SK-N-SH (cell line): ENCODE data around the gene DHRS4. TPM values are rescaled to one million over a fixed set of nuclear protein-coding genes. Genes with fewer than 3 reads are reported as not detected.
A peak's percentile ranks its signal among the peaks of the same experiment; 100 is the strongest.

Experiments used
- CTCF ChIA-PET: fragments of 300-600, 350-600 bp; formaldehyde crosslinking; extraction: SDS; loops from one replicate; lab custom pipeline; 2021; lab: Yijun Ruan, JAX
- POLR2A ChIA-PET: fragments of 350-600 bp; sonication (Branson Sonifier 250); formaldehyde crosslinking; extraction: SDS; loops from one replicate; lab custom pipeline; 2020; ENCODE audit warnings: antibody characterized with exemption, inconsistent platforms; lab: Yijun Ruan, JAX
- DNase-seq: peaks from one replicate; pipeline ENCODE4 v3.0.0; 2012
- H2AFZ ChIP-seq: fragments of 200-600 bp; sonication (generic); 2 replicates; pipeline ENCODE4 v1.8.1; 2016; ENCODE audit warnings: antibody characterized with exemption, mild to moderate bottlenecking, low read depth
- H3F3A ChIP-seq: fragments of 200-600 bp; sonication (generic); replicated peaks from 2 replicates; pipeline ENCODE3; 2016; ENCODE audit warnings: antibody characterized with exemption, mild to moderate bottlenecking; ENCODE audit not compliant: insufficient read depth
- H3K27ac ChIP-seq, 2 experiments: fragments of 200-500 bp in 1 of 2; fragments of 200-600 bp in 1 of 2; sonication (Bioruptor generic) in 1 of 2; sonication (generic), shearing (Covaris generic) in 1 of 2; 2 replicates each; pipeline versions ENCODE4 v1.5.1 to v1.6.1; 2014 to 2016; ENCODE audit warnings: low read depth in 2 of 2, inconsistent platforms in 1 of 2, low read length in 1 of 2, mild to moderate bottlenecking in 1 of 2, mixed read lengths in 1 of 2
- H3K27me3 ChIP-seq: fragments of 200-600 bp; sonication (generic), shearing (Covaris generic); 2 replicates; pipeline ENCODE4 v1.6.1; 2016; ENCODE audit warnings: mixed run types; ENCODE audit not compliant: insufficient read depth
- H3K36me3 ChIP-seq, 2 experiments: fragments of 200-500 bp in 1 of 2; fragments of 200-600 bp in 1 of 2; sonication (Bioruptor generic) in 1 of 2; sonication (generic) in 1 of 2; replicated peaks in 1 of 2; 2 replicates each; pipeline versions ENCODE3 to v1.5.1; 2014 to 2016; ENCODE audit warnings: low read length in 1 of 2, mild to moderate bottlenecking in 1 of 2; ENCODE audit not compliant: insufficient read depth in 2 of 2, control insufficient read depth in 1 of 2
- H3K4me1 ChIP-seq, 2 experiments: fragments of 200-500 bp in 1 of 2; fragments of 200-600 bp in 1 of 2; sonication (Bioruptor generic) in 1 of 2; sonication (generic), shearing (Covaris generic) in 1 of 2; 2 replicates each; pipeline versions ENCODE4 v1.5.1 to v1.6.1; 2014 to 2016; ENCODE audit warnings: low read depth in 1 of 2, low read length in 1 of 2, mixed run types in 1 of 2; ENCODE audit not compliant: insufficient read depth in 2 of 2, control insufficient read depth in 1 of 2
- H3K4me2 ChIP-seq: fragments of 200-600 bp; sonication (generic), shearing (Covaris generic); 2 replicates; pipeline ENCODE4 v1.6.1; 2017; ENCODE audit warnings: mixed run types
- H3K4me3 ChIP-seq, 2 experiments: fragments of 200-500 bp in 1 of 2; fragments of 200-600 bp in 1 of 2; sonication (Bioruptor generic) in 1 of 2; sonication (generic), shearing (Covaris generic) in 1 of 2; 2 replicates each; pipeline versions ENCODE4 v1.5.1 to v1.8.1; 2014 to 2016; ENCODE audit warnings: low read depth in 2 of 2, inconsistent platforms in 1 of 2, low read length in 1 of 2, mild to moderate bottlenecking in 1 of 2, mixed read lengths in 1 of 2, moderate library complexity in 1 of 2
- H3K79me2 ChIP-seq: fragments of 200-600 bp; sonication (generic); 2 replicates; pipeline ENCODE4 v1.8.1; 2017; ENCODE audit warnings: mild to moderate bottlenecking; ENCODE audit not compliant: insufficient read depth
- H3K9ac ChIP-seq: fragments of 200-600 bp; sonication (generic); 2 replicates; pipeline ENCODE4 v1.6.1; 2017; ENCODE audit warnings: mixed run types
- H3K9me2 ChIP-seq: fragments of 200-600 bp; sonication (generic); 2 replicates; pipeline ENCODE4 v1.6.1; 2017; ENCODE audit warnings: mixed run types
- H3K9me3 ChIP-seq: fragments of 200-600 bp; sonication (generic); 2 replicates; pipeline ENCODE4 v1.6.1; 2017; ENCODE audit warnings: mixed run types, mild to moderate bottlenecking, moderate library complexity
- H4K20me1 ChIP-seq: fragments of 200-600 bp; sonication (generic); 2 replicates; pipeline ENCODE4 v1.6.1; 2017; ENCODE audit warnings: mild to moderate bottlenecking, mixed run types; ENCODE audit not compliant: insufficient read depth
- ELF1 ChIP-seq: IDR thresholded peaks from 2 replicates; pipeline ENCODE4 v1.4.0; 2012
- EZH2phosphoT487 ChIP-seq: fragments of 200-600 bp; sonication (generic); IDR thresholded peaks from 2 replicates; pipeline ENCODE4 v1.6.1; 2017; ENCODE audit warnings: low read depth, mixed run types, mild to moderate bottlenecking, antibody characterized with exemption, moderate library complexity, borderline replicate concordance
- FOSL2 ChIP-seq: IDR thresholded peaks from 2 replicates; pipeline ENCODE4 v1.4.0; 2012; ENCODE audit warnings: low read depth, mild to moderate bottlenecking, moderate library complexity, borderline replicate concordance
- FOXJ3 ChIP-seq: sonication (generic); formaldehyde crosslinking; IDR thresholded peaks from 2 replicates; pipeline ENCODE4 v1.5.1; 2020; ENCODE audit warnings: mild to moderate bottlenecking, missing genetic modification reagents
- FOXM1 ChIP-seq: IDR thresholded peaks from 2 replicates; pipeline ENCODE4 v1.4.0; 2012; ENCODE audit warnings: low read depth, mild to moderate bottlenecking
- NRF1 ChIP-seq: IDR thresholded peaks from 2 replicates; pipeline ENCODE4 v1.6.1; 2012; ENCODE audit warnings: low read depth, mild to moderate bottlenecking, low read length
- POLR2AphosphoS5 ChIP-seq: IDR thresholded peaks from 2 replicates; pipeline ENCODE4 v1.6.1; 2012; ENCODE audit warnings: low read depth, low read length
- RAD21 ChIP-seq: IDR thresholded peaks from 2 replicates; pipeline ENCODE4 v1.6.1; 2012; ENCODE audit warnings: mild to moderate bottlenecking, low read length
- RCOR1 ChIP-seq: fragments of 150-350 bp; IDR thresholded peaks from 2 replicates; pipeline ENCODE4 v1.6.1; 2017; ENCODE audit warnings: antibody characterized with exemption, low read length
- SMC3 ChIP-seq: IDR thresholded peaks from 2 replicates; pipeline ENCODE4 v1.6.1; 2012; ENCODE audit warnings: low read depth, low read length, improper control_type of control experiment
- YY1 ChIP-seq: IDR thresholded peaks from 2 replicates; pipeline ENCODE4 v1.4.0; 2012; ENCODE audit warnings: low read depth, mild to moderate bottlenecking
- WGBS: methylation state at CpG from one replicate; pipeline ENCODE4 v1.1.6; 2017; ENCODE audit warnings: low lambda C conversion rate; 5-methylcytosine and 5-hydroxymethylcytosine counted together
- polyA plus RNA-seq, 3 experiments: library from polyadenylated mRNA; depleted of rRNA; stranded (reverse); fragments of >200 nt; gene quantifications; 2 replicates each; pipeline ENCODE4 v1.2.3, GENCODE V29; 2012
- TF ChIP-seq, protein P1 (sequence below): IDR thresholded peaks from 2 replicates; pipeline ENCODE4; 2012
- TF ChIP-seq, protein P2 (sequence below): IDR thresholded peaks from 2 replicates; pipeline ENCODE4 v1.4.0; 2012; ENCODE audit warnings: low read depth, borderline replicate concordance
- TF ChIP-seq, protein P3 (sequence below): IDR thresholded peaks from 2 replicates; pipeline ENCODE4 v1.4.0; 2012; ENCODE audit warnings: low read depth
- TF ChIP-seq, protein P4 (sequence below): IDR thresholded peaks from 2 replicates; pipeline ENCODE4 v1.6.1; 2012; ENCODE audit warnings: mild to moderate bottlenecking, low read depth, low read length, moderate library complexity

The DHRS4 gene
- polyA plus RNA-seq, 1 of the 3 experiments (the other 2 are of a cell fraction), result 50.5 TPM

DNA sequence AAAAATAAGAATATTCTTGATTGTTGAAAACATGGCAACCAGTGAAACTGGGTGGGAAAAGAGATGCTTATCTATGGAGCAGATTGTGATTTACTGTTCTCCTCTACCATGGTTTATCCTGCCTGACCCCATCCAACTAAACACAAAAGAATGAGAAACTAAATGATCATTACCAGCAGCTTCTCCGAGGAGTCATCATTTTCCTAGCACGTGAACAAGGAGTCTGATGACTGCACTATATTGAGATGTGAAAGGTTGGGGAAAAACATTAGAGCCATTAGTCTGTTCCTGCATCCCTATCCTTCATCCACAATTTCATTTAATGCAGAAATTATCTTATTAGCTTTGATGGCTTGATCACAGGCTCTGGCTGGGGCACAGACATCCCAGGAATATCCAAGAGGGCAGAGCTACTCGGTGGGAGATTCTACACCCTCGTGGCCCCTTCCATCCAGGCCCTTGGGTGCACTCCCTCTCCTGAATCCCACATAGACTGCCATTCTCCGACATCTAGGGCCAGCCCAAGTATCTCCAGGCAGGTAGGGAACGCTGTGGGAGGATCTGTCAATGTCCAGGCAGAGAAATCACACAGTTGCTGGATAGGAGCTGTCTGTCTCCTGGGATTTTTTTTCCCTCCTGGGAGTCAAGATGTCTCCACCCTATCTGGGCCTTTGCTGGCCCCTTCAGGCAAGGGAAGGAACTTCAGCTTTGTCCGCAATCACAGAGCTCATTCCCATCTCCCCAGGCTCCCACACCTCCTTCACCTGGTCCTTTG, 43.3 kb upstream of the DHRS4 start (continued):
- TF ChIP-seq FOSL2 (no peak), RCOR1 (no peak), NRF1 (no peak), RAD21 (peak; percentile 82), FOXM1 (no peak), YY1 (no peak)
- TF ChIP-seq, protein P1, sequence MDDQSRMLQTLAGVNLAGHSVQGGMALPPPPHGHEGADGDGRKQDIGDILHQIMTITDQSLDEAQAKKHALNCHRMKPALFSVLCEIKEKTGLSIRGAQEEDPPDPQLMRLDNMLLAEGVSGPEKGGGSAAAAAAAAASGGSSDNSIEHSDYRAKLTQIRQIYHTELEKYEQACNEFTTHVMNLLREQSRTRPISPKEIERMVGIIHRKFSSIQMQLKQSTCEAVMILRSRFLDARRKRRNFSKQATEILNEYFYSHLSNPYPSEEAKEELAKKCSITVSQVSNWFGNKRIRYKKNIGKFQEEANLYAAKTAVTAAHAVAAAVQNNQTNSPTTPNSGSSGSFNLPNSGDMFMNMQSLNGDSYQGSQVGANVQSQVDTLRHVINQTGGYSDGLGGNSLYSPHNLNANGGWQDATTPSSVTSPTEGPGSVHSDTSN, result no peak

DNA sequence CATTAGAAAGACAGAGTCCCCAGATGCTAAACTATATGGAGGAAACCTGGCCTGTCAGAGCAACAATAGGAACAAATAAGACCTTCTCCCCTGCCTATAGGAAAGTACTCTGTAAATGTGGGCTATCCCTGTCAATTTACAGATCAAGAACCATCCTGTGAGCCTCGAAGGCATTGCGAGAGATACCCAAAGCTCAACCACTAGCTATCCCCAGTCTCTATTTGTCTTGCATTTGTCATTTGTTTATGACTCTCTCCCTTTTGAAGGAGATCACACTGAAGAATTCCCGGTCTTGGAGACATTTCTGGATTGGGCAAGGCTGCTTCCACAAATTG, 42.7 kb upstream of the DHRS4 start:
- DNase-seq, result no peak
- no peak overlapping the region for H3K4me3 ChIP-seq
- H3K36me3 ChIP-seq, result no peaks in the 10 kb centered on the region
- CTCF ChIA-PET, result interaction anchor here (0.6 to 7.0 kb wide), 40 partner anchors 11 to 344 kb away, joined by 3 to 65 read pairs (median 4); partner anchors contain the start of gene DHRS4
- POLR2A ChIA-PET, result no interaction called here
- no peak overlapping the region for H3K4me2 ChIP-seq
- no peak overlapping the region for H3K27ac ChIP-seq
- H2AFZ ChIP-seq, result no peak overlapping the region
- no peaks in the 10 kb centered on the region for H3F3A ChIP-seq
- H3K9ac ChIP-seq, result no peak overlapping the region
- H3K4me1 ChIP-seq, result peaks cover 0 to 2% of the 10 kb centered on the region in 2 experiments; a peak in 1 of 4 replicates
- no peaks in the 10 kb centered on the region for H3K9me2 ChIP-seq
- H4K20me1 ChIP-seq, result no peaks in the 10 kb centered on the region
- H3K27me3 ChIP-seq, result no peaks in the 10 kb centered on the region
- TF ChIP-seq, protein P2, sequence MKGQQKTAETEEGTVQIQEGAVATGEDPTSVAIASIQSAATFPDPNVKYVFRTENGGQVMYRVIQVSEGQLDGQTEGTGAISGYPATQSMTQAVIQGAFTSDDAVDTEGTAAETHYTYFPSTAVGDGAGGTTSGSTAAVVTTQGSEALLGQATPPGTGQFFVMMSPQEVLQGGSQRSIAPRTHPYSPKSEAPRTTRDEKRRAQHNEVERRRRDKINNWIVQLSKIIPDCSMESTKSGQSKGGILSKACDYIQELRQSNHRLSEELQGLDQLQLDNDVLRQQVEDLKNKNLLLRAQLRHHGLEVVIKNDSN, result no peak
- TF ChIP-seq FOXJ3 (CRISPR knock-in tag) (no peak), POLR2AphosphoS5 (no peak), EZH2phosphoT487 (no peak), SMC3 (no peak), ELF1 (no peak), NRF1 (no peak)
- TF ChIP-seq, protein P3, sequence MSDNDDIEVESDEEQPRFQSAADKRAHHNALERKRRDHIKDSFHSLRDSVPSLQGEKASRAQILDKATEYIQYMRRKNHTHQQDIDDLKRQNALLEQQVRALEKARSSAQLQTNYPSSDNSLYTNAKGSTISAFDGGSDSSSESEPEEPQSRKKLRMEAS, result no peak
- TF ChIP-seq, protein P4, sequence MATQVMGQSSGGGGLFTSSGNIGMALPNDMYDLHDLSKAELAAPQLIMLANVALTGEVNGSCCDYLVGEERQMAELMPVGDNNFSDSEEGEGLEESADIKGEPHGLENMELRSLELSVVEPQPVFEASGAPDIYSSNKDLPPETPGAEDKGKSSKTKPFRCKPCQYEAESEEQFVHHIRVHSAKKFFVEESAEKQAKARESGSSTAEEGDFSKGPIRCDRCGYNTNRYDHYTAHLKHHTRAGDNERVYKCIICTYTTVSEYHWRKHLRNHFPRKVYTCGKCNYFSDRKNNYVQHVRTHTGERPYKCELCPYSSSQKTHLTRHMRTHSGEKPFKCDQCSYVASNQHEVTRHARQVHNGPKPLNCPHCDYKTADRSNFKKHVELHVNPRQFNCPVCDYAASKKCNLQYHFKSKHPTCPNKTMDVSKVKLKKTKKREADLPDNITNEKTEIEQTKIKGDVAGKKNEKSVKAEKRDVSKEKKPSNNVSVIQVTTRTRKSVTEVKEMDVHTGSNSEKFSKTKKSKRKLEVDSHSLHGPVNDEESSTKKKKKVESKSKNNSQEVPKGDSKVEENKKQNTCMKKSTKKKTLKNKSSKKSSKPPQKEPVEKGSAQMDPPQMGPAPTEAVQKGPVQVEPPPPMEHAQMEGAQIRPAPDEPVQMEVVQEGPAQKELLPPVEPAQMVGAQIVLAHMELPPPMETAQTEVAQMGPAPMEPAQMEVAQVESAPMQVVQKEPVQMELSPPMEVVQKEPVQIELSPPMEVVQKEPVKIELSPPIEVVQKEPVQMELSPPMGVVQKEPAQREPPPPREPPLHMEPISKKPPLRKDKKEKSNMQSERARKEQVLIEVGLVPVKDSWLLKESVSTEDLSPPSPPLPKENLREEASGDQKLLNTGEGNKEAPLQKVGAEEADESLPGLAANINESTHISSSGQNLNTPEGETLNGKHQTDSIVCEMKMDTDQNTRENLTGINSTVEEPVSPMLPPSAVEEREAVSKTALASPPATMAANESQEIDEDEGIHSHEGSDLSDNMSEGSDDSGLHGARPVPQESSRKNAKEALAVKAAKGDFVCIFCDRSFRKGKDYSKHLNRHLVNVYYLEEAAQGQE, result no peak
- H3K79me2 ChIP-seq, result no peaks in the 10 kb centered on the region
- no peaks in the 10 kb centered on the region for H3K9me3 ChIP-seq
- 67% methylated on average over 3 of the region's 3 CpGs for WGBS
